Occipital lobe (tissue), 3 donors: ENCODE data around the gene SLC47A2. TPM values are rescaled to one million over a fixed set of nuclear protein-coding genes. Genes with fewer than 3 reads are reported as not detected.

Experiments used
- DNase-seq: peaks from one replicate; lab custom pipeline; 2025; lab: John Stamatoyannopoulos, UW
- small RNA-seq: library from RNA; depleted of rRNA; stranded (forward); fragments of <200 nt; gene quantifications from one replicate; pipeline ENCODE3, GENCODE V24; 2014
- total RNA-seq: library from RNA; depleted of rRNA; stranded (reverse); fragments of >200 nt; gene quantifications from one replicate; pipeline ENCODE4 v1.2.3, GENCODE V29; 2014

SLC47A2 gene
- total RNA-seq, 1 donor from 2014 or later, result 1.9 TPM

GRCh38 chr17:19646788-19647696, 69.3 kb downstream of the SLC47A2 start:
- no peak for DNase-seq

DNA sequence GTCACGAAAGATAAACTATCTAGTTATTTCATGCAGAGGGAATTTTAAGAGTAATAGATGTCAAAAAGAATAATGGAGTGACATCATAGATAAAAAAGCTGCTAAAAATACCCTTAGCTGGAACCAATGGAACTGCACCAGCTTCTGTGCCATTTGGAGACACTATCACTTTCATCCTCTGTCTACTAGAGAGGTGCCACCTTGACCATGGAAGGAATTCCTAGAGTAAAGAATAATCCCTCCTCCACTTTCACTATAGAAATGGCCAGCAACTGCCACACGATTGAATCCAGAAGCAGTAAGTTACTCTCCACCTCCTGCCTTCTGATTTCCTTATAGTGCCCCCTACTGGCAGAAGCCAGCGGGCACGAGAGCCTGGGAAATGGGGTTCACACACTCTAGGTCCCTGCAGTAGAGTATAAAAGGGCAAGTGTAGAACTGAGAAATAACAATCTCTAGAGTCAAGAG, 70.6 kb downstream of the SLC47A2 start:
- DNase-seq, result peak; percentile 16

DNA sequence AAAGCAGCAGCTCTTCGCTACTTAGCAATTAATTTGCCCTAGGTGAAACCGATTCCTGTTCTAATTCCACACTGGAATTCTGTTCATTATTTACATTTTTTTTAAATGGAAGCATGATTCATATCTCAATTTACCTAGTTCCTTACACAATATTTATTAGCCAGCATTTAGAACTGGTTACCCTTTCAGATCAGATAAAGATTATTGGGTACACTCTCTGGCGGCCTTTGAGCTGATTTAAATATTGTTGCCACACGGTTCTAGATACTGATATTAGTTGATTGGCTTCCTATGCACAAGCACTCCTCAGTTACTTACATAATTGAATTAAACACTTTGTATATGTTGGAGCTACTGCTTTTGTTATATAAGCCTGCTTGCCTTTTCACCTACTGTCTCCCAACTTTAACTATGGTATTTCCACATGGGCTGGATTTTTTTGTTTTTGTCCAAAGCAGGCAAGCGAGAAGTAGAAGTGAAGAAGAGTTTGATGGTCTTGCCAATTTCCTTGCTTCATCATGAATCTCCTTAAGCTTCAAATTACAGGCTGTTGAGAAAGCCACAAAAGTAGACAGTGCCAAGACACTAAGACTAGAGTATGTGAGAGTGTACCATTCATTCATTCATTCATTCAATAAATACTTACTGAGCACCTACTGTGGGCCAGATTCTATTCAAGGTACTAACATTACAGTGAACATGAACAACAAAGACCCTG, 71.7 kb downstream of the SLC47A2 start:
- no peak for DNase-seq

DNA sequence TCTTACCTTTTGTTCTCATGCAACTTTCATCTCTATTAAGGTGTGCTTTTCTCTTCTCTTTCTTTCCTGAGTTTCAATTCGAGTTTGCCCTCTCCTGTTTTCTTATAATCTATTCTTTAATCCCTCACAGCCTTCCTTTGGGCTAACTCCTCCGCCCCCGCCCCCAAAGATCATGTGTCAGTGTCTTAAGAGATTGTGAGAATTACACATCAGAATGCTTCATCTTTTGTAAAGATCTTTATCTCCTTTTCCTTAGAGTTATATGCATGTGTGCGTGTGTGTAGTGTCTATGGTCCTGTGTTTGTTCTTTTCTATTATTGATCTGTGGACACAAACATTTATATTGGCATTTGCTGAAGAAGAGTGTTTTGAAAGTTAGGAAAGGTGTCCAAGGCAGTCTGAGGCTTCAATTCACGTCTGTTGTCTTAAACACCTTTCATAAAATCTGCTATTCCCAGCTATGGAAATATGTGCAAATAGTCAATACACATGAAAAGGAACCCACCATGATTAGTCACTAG, 74.0 kb downstream of the SLC47A2 start:
- DNase-seq, result no peak

DNA sequence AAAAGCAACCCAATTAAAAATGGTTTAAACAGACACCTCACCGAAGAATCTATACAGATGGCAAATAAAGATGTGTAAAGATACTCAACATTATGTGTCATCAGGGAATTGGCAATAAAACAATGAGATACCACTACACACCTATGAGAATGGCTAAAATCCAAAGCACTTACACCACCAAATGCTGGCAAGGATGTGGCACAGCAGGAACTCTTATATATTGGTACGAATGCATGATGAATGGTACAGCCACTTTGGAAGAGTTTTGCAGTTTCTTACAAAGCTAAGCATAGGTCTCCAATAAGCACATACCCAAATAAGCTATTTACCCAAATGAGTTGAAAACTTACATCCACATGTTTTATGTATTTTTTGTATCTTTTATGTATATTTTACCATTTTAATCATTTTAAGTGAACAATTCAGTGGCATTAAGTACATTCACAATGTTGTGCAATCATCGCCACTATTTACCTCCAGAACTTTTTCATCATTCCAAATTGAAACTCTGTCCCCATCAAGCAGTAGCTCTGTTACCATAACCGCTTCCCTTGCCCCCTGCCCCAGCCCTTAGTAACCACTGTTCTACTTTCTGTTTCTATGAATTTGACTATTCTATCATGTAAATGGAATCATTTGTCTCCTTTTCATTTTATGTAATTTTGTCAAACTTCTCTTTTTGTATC, 74.6 kb downstream of the SLC47A2 start:
- DNase-seq, result no peak

- DNase-seq, result no peak
These were observed 84.5 kb downstream of the SLC47A2 start for GRCh38 chr17:19631905-19632304.

GRCh38 chr17:19630661-19631060, 85.7 kb downstream of the SLC47A2 start:
- no peak for DNase-seq

DNA sequence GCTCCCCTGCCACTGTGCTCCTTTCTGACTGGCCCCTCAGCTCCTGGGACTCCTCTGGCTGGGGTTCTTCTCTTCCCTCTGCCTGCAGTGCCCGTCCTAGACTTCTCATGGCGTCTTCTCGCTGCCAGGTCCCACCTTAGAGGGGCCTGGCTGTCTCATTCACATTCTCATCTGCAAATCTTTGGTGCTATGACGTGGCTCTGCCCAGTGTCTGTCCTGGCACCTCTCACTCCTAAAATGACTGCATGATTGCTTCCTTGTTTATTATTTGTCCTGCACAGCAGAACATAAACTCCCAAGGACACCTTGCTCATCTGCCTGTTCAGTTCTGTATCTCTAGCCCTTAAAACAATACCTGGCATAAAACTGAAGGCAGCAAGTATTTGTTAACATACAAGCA, 86.3 kb downstream of the SLC47A2 start:
- no peak for DNase-seq

DNA sequence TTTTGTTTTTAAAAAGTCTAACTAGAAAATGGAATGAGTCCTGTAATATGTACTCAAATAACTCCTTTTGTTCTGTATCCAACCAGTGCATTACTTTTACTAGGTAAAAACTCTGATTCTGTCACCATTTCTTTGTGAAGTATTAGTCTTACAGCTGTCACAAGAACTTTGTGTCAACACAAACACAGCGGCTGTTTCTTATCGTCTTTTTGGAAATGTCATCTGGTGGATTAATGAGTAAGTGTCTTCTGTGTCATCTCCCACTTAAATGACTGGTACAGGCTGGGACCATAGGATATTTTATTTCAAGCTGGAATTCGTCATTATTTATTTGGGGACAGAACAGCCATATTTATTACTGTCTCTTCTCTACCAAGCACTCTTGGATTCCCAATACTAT, 86.9 kb downstream of the SLC47A2 start:
- no peak for DNase-seq

Small RNA genes lying within 50 kb of the gene (small RNA-seq; reads per million reads assigned to genes)
- not detected for gene RF00322

Other genes with a start within 250 kb of the SLC47A2 start
- 3.1 TPM for gene SLC47A1, start 182.7 kb downstream of the SLC47A2 start, total RNA-seq
- gene ALDH3A2, start 67.8 kb downstream of the SLC47A2 start, total RNA-seq, result 96.1 TPM
- gene ALDH3A1, start 31.7 kb upstream of the SLC47A2 start, total RNA-seq, result 0.31 TPM
- gene ULK2, start 151.4 kb upstream of the SLC47A2 start, total RNA-seq, result 212 TPM